ENCODE measurements around the gene NNMT.

NNMT gene

GRCh38 chr11:114353443-114353842 lies 57.2 kb downstream of the NNMT start:
- DNase-seq = no peak

GRCh38 chr11:114354076-114354475 lies 57.9 kb downstream of the NNMT start:
- DNase-seq = no peak

GRCh38 chr11:114358716-114359115 lies 62.5 kb downstream of the NNMT start:
- no peak for DNase-seq

GRCh38 chr11:114359342-114359741 lies 63.1 kb downstream of the NNMT start:
- no peak for DNase-seq

GRCh38 chr11:114362326-114362725 lies 66.1 kb downstream of the NNMT start:
- no peak for DNase-seq

GRCh38 chr11:114362958-114363357 lies 66.8 kb downstream of the NNMT start:
- no peak for DNase-seq

All from stimulated activated naive CD4-positive, alpha-beta T cell (primary cell).